AG10803 (cell line): ENCODE data around the gene ASB17.
"Not testable (repeated sequence)": the region's sequence is repeated elsewhere in the genome, so short reads cannot be mapped to it uniquely, and the experiment has no call there.

Experiments
- DNase-seq: peaks from one replicate; pipeline ENCODE4 v3.0.0; 2010; ENCODE audit warnings: low read depth
- H3K4me3 ChIP-seq: 2 replicates; pipeline ENCODE4 v1.5.1; 2011; ENCODE audit warnings: mild to moderate bottlenecking, low read length, control low read depth
- TF ChIP-seq, protein P1 (sequence below): conservative IDR thresholded peaks from 2 replicates; pipeline ENCODE4 v1.5.1; 2011; ENCODE audit warnings: mild to moderate bottlenecking, low read length, control low read depth, inconsistent platforms

ASB17 gene

GRCh38 chr1:75954586-75954985 lies 22.4 kb upstream of the ASB17 start:
- TF ChIP-seq, protein P1, sequence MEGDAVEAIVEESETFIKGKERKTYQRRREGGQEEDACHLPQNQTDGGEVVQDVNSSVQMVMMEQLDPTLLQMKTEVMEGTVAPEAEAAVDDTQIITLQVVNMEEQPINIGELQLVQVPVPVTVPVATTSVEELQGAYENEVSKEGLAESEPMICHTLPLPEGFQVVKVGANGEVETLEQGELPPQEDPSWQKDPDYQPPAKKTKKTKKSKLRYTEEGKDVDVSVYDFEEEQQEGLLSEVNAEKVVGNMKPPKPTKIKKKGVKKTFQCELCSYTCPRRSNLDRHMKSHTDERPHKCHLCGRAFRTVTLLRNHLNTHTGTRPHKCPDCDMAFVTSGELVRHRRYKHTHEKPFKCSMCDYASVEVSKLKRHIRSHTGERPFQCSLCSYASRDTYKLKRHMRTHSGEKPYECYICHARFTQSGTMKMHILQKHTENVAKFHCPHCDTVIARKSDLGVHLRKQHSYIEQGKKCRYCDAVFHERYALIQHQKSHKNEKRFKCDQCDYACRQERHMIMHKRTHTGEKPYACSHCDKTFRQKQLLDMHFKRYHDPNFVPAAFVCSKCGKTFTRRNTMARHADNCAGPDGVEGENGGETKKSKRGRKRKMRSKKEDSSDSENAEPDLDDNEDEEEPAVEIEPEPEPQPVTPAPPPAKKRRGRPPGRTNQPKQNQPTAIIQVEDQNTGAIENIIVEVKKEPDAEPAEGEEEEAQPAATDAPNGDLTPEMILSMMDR, result no peak
- DNase-seq, result no peak
- no peak overlapping the region for H3K4me3 ChIP-seq

- no peak overlapping the region for H3K4me3 ChIP-seq
- DNase-seq, result no peak
- TF ChIP-seq, protein P1, result no peak
Observed at GRCh38 chr1:75953461-75953860, 21.3 kb upstream of the ASB17 start.

- no peak for DNase-seq
- H3K4me3 ChIP-seq, result no peak overlapping the region
- TF ChIP-seq, protein P1, result no peak
Observed at GRCh38 chr1:75952016-75952415, 19.8 kb upstream of the ASB17 start.

DNA sequence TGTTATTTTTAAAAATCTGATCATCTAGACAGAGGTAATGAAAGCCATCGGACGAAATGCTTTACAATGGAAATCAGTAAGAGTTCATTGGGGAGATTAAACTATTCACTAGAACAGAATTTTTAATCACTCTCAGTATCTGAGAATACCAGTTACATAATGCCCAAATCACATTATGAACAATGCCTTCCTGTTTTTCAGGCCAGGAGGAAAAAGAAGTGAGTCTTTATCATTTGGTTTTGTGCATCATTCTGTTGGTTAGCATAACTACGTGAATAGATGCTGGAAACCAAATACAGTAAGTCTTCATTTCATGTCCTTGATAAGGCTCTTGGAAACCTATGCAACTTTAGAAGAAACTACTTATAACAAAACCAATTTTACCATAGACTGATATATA lies 18.0 kb upstream of the ASB17 start:
- H3K4me3 ChIP-seq, result no peak overlapping the region
- TF ChIP-seq, protein P1, result no peak
- no peak for DNase-seq

DNA sequence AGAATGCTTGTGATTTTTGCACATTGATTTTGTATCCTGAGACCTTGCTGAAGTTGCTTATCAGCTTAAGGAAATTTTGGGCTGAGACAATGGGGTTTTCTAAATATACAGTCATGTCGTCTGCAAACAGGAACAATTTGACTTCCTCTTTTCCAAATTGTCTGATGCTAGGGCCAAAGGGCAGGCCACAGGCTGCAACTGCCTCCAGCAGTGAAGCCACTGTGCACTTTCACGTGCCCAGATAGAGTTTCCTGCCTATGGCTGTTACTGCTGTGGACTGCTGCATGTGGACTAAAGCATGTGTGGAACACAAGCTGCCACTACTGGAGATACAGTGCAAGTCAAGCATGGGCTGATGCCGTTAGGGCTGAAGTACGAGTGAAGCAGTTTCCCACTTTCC lies 10.8 kb upstream of the ASB17 start:
- not testable (repeated sequence) for DNase-seq, H3K4me3 ChIP-seq

DNA sequence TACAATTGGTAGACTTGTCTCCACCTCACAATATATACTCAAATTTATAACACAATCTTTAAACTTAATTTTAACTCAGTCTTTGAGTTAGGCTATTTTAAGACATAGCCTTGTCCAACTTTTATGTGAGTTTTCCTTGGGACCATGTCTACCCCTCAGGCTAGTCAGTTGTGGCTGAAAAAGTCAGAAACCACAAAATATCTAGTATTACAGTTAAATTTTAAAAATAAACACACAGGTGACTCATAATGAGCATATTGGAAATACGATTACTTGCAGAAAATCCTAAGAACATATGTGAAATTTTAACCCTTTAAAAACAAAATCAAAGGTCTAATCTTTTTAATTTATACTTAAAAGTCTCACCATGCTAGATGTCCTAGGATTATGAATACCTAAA lies 4.8 kb upstream of the ASB17 start:
- no peak overlapping the region for H3K4me3 ChIP-seq
- no peak for DNase-seq
- TF ChIP-seq, protein P1, result no peak

DNA sequence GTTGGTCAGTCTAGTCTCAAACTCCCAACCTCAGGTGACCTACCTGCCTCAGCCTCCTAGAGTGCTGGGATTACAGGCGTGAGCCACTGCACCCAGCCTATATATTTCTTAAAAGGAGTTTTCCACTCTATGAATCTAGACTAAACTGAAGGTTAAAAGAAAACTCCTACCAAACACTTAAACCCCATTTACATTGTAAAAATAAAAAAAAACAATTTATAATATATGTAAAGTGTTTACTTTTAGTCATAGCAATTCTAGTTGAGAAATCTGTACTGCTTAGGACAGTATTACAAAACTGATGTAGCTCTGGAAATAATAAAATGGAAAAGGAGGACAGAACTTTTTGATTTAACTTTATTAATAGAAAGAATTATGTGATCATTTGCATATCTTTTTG lies 9.5 kb downstream of the ASB17 start:
- no peak overlapping the region for H3K4me3 ChIP-seq
- TF ChIP-seq, protein P1, result no peak
- no peak for DNase-seq

- TF ChIP-seq, protein P1, result no peak
- H3K4me3 ChIP-seq, result no peak overlapping the region
- DNase-seq, result no peak
Observed at GRCh38 chr1:75916834-75917233, 15.4 kb downstream of the ASB17 start.
